ENCODE measurements around the gene LARP4B.

The LARP4B gene

DNA sequence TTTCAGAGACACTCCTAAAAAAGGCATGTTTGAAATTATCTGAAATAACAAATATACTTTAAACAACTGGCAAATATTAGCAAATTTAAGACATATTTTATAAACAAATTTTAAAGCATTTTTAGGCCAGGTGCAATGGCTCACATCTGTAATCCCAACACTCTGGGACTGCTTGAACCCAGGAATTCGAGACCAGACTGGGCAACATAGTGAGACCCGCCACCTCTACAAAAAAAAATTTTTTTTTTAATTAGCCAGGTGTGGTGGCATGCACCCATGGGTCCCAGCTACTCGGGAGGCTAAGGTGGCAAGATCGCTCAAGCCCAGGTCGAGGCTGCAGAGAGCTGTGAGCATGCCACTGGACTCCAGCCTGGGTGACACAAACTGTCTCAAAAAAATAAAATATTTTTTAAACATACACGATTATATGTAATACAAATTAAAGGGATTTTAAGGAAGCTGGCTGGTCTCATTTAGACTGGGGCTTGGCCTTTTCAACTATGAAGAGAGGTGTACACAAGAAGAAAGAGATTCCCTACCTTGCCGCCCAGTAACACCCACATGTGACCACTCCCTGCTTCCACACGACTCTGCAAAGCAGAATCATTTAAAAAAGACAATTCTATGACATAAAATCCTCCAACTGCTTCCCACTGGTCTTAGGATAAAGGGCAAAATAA is 7.5 kb downstream of the LARP4B start:
- no peak for DNase-seq

- DNase-seq = no peak
Measured at GRCh38 chr10:921471-922414, 9.8 kb downstream of the LARP4B start.

DNA sequence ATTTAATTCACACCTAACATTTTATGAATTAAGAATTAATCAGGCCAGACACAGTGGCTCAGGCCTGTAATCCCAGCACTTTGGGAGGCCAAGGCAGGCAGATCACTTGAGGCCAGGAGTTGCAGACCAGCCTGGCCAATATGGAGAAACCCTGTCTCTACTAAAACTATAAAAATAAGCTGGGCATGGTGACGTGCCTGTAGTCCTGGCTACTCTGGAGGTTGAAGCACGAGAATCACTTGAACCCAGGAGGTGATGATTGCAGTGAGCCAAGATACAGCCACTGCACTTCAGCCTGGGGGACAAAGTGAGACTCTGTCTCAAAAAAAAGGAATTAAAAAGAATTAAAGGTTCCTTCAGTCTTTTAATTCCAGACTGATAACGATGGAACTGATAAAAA is 11.1 kb downstream of the LARP4B start:
- DNase-seq = no peak

GRCh38 chr10:919481-919880 is 12.0 kb downstream of the LARP4B start:
- no peak for DNase-seq

GRCh38 chr10:917999-918398 is 13.5 kb downstream of the LARP4B start:
- DNase-seq = no peak

DNA sequence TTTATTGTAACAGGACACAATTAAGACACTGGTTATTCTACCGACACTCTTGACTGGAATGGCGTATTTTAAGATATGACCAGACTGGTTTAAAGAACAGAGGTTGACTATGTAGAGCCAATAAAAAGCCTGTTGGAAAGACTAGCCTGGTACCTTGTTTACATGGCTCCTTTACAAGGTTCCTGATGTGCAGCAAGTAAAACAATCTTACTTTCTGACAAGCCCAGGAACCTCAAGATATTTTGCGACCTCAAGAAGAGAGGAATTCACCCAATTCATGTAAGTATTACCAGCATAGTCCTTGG is 14.1 kb downstream of the LARP4B start:
- DNase-seq = no peak

GRCh38 chr10:916716-917415 is 14.6 kb downstream of the LARP4B start:
- DNase-seq = no peak

- DNase-seq = no peak
Measured at GRCh38 chr10:909831-910230, 21.7 kb downstream of the LARP4B start.

DNA sequence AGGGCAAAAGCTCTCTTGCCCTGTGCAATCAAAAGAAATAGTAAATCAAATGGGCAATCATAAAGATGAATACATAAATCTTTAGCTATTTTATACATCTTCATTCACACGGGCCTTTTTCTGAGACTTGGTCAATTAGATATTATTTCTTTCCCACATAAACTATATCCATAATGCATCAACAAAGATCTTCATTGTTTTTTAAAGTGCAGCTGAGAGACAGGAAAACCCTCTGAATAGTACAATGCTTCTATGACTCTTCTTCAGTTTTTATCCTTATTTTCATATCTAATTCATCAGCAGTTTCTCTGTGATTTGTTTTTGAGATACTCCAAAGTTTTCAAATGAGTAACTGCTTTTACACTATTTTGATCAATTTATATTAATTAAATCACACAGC is 25.5 kb downstream of the LARP4B start:
- no peak for DNase-seq

GRCh38 chr10:905503-905902 is 26.0 kb downstream of the LARP4B start:
- DNase-seq = no peak

DNA sequence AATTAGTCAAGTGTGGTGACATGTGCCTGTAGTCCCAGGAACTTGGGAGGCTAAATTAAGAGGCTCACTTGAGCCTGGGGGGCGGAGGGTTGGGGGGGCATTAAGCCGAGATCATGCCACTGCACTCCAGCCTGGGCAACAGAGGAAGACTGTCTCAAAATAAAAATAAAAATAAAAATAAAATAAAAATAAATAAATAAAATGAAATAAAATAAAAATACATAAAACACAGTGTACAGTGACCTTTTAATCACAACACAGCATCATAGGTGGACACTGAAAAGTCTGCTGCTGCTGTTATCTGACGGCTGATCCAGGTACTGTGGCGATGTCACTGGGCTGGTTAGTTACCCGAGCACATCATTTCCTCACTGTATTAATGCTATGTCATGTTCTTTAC is 27.1 kb downstream of the LARP4B start:
- DNase-seq = no peak

DNA sequence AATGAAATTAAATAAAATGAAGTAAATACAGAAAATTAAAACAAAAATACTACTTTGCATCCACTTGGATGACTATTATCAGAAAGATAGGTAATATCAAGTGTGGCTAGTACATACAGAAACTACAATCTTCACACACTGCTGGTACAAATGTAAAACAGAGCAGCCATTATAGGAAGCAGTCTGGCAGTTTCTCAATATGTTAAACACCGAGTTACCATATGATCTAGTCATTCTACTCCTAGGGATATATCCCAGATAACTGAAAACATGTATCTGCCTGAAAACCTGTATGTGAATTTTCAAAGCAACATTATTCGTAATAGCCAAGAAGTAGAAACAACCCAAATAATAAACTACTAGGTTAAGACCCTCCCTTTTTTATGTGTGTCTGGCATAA is 33.4 kb downstream of the LARP4B start:
- no peak for DNase-seq

GRCh38 chr10:896982-897381 is 34.5 kb downstream of the LARP4B start:
- DNase-seq = no peak

DNA sequence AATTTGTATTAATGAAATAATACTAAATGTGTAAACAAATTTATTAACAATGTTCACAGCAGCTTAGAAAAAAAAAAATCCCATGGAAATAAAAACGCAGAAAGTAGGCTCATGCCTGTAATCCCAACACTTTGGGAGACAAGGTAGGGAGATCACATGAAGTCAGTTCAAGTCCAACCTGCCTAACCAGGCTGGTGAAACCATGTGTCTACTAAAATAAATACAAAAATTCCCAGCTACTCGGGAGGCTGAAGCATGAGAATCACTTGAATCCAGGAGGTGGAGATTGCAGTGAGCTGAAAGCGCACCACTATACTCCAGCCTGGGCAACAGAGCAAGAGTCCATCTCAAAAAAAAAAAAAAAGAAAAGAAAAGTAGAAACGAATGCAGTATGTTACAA is 36.2 kb downstream of the LARP4B start:
- DNase-seq = no peak

GRCh38 chr10:878895-879294 is 52.6 kb downstream of the LARP4B start:
- DNase-seq = no peak

DNA sequence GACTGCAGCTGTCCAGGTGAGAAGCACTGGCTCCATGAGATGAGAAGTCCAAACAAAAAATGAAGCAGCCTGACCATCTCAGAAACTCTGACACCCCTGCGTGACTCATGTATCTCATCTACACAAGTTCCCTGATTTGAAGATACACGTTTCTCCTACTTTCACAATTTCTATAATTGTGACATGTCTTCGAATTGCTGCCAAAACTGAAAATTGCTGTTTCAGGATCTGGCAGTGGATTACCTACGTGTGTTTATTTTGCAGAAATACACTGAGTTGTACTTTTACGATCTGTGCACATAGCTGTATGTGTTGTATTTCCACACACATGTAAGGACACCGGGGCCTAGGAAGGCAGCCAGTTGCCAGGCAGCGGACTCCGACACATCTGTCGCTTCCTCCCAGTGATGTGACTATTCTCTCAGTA is 53.2 kb downstream of the LARP4B start:
- no peak for DNase-seq

DNA sequence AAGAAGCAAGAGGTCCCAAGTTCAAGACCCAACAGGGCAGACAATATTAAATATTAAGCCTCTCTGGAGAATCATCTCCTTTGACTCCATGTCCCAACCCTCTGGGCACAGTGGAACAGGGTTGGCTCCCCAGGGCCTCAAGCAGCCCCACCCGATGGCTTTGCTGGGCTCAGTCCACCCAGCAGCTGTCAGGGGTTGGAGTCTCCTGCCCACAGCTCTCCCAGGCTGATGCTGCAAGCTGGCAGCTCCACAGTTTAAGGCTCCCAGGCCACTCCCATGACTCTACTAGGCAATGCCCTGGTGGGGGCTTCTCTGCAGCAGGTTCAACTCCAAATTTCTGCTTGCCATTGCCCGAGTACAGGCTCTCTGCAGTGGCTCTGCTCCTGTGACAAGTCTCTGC is 55.1 kb downstream of the LARP4B start:
- DNase-seq = no peak

DNA sequence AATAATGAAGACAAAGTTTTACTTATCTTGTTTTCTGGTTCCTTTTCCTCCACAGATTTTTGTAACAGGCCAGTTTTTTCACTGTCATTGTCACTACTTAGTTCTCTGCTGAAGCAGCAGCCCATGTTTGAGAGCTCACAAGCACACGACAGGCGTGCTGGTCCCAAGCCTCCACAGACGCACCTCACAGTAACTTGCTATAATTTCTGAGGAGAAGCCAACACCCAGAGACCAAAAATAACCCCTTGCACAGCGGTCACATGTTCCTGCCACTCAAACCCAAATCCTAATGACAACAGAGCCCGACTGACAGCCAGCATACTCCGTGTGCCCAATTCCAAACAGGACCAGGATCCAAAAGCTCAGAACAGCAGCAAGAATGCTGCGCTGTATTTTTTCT is 58.5 kb downstream of the LARP4B start:
- no peak for DNase-seq

DNA sequence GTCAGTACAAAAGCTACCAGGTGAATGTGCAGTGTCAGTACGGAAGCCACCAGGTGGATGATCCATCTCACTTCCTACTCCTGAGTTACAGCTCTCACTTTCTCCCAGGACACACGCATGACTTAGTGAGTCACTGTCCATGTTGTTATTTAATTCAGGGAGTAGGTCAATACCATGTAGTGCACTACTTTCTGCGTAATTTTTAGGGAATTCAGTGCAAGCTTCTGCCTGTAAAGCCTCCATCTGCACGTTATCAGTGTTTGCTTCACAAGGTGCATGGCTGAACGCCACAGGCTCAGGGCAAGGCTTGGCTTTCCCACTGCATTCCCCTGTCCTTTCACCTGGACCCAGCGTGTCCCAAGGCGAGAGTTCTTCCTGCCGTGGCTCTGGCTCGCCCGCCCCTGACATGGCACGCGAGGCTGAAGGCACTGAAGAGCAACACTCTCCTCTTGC is 59.5 kb downstream of the LARP4B start:
- DNase-seq = no peak

GRCh38 chr10:870564-871166 is 60.8 kb downstream of the LARP4B start:
- no peak for DNase-seq

- no peak for DNase-seq
Measured at GRCh38 chr10:869171-869570, 62.3 kb downstream of the LARP4B start.

GRCh38 chr10:867807-868206 is 63.7 kb downstream of the LARP4B start:
- DNase-seq = no peak

GRCh38 chr10:866577-866941 is 64.9 kb downstream of the LARP4B start:
- no peak for DNase-seq
